Raji (cell line): ENCODE measurements around the gene TNNT2.

Experiments used
- POLR2A ChIP-seq: IDR thresholded peaks from 2 replicates; pipeline ENCODE4 v1.6.1; 2011; ENCODE audit warnings: low read depth, low read length, control low read depth; ENCODE audit not compliant: insufficient read depth

The TNNT2 gene

GRCh38 chr1:201408176-201408833 lies 30.8 kb upstream of the TNNT2 start:
- TF ChIP-seq POLR2A: no peak

GRCh38 chr1:201406831-201407406 lies 29.4 kb upstream of the TNNT2 start:
- no peak for TF ChIP-seq POLR2A

GRCh38 chr1:201405484-201405831 lies 28.0 kb upstream of the TNNT2 start:
- TF ChIP-seq POLR2A: no peak

GRCh38 chr1:201404722-201405483 lies 27.4 kb upstream of the TNNT2 start:
- TF ChIP-seq POLR2A: no peak

GRCh38 chr1:201404055-201404454 lies 26.6 kb upstream of the TNNT2 start:
- TF ChIP-seq POLR2A: no peak

GRCh38 chr1:201403359-201403758 lies 25.9 kb upstream of the TNNT2 start:
- no peak for TF ChIP-seq POLR2A

GRCh38 chr1:201401700-201402099 lies 24.2 kb upstream of the TNNT2 start:
- no peak for TF ChIP-seq POLR2A

GRCh38 chr1:201400852-201401230 lies 23.4 kb upstream of the TNNT2 start:
- TF ChIP-seq POLR2A: no peak

GRCh38 chr1:201400212-201400851 lies 22.9 kb upstream of the TNNT2 start:
- TF ChIP-seq POLR2A: no peak

GRCh38 chr1:201399352-201400126 lies 22.1 kb upstream of the TNNT2 start:
- no peak for TF ChIP-seq POLR2A

GRCh38 chr1:201399018-201399351 lies 21.5 kb upstream of the TNNT2 start, which contains the start of gene LAD1:
Gene LAD1 (minus strand): TSS chr1:201399324. CDS start chr1:201399306, 18 bp downstream.
- TF ChIP-seq POLR2A: no peak

- no peak for TF ChIP-seq POLR2A
These were observed 20.2 kb upstream of the TNNT2 start for GRCh38 chr1:201397675-201398074.

- TF ChIP-seq POLR2A: no peak
These were observed 19.5 kb upstream of the TNNT2 start for GRCh38 chr1:201396861-201397464.

- TF ChIP-seq POLR2A: no peak
These were observed 18.5 kb upstream of the TNNT2 start for GRCh38 chr1:201395936-201396335.

- no peak for TF ChIP-seq POLR2A
These were observed 17.1 kb upstream of the TNNT2 start for GRCh38 chr1:201394591-201394990.
